Natural killer cell (primary cell): ENCODE results near the gene BCAS1. TPM values are rescaled to one million over a fixed set of nuclear protein-coding genes. Genes with fewer than 3 reads are reported as not detected.

Experiments used
- ATAC-seq, 3 donors: fragments of 150-1000 bp in 2 of 3; fragments of 200-7000 bp in 1 of 3; cut with Tn5 transposase; 1 replicate in 1 of 3; 2 replicates in 2 of 3; pipeline ENCODE4 v1.10.0; 2021; ENCODE audit warnings: mild to moderate bottlenecking in 2 of 3, moderate library complexity in 2 of 3
- DNase-seq, 2 donors: peaks; one replicate each; pipeline versions ENCODE4 v3.0.0 to v3.0.0-alpha.2; 2013 to 2021; ENCODE audit warnings: mixed read lengths in 1 of 2
- H3K27ac ChIP-seq: one replicate; pipeline ENCODE4 v1.5.1; 2013; ENCODE audit warnings: mild to moderate bottlenecking, low read length
- H3K27me3 ChIP-seq: one replicate; pipeline ENCODE4 v1.6.1; 2013; ENCODE audit warnings: low read length; ENCODE audit not compliant: control insufficient read depth, insufficient read depth
- H3K36me3 ChIP-seq: one replicate; pipeline ENCODE4 v1.6.1; 2013; ENCODE audit warnings: low read length; ENCODE audit not compliant: control insufficient read depth, insufficient read depth
- H3K4me1 ChIP-seq: one replicate; pipeline ENCODE4 v1.6.1; 2013; ENCODE audit warnings: low read length; ENCODE audit not compliant: control insufficient read depth, insufficient read depth
- H3K4me3 ChIP-seq: one replicate; pipeline ENCODE4 v1.5.1; 2013; ENCODE audit warnings: low read length
- H3K9me3 ChIP-seq: one replicate; pipeline ENCODE4 v1.6.1; 2013; ENCODE audit warnings: low read length; ENCODE audit not compliant: control insufficient read depth, insufficient read depth
- H3K27ac Mint-ChIP-seq, 2 donors: one replicate each; pipeline ENCODE4 v1.8.0; 2022; ENCODE audit warnings: mild to moderate bottlenecking in 2 of 2, mixed read lengths in 2 of 2, moderate library complexity in 1 of 2
- H3K27me3 Mint-ChIP-seq, 2 donors: one replicate each; pipeline ENCODE4 v1.8.0; 2022; ENCODE audit warnings: low read depth in 2 of 2, mixed read lengths in 2 of 2
- H3K36me3 Mint-ChIP-seq: one replicate; pipeline ENCODE4 v1.8.0; 2022; ENCODE audit warnings: mixed read lengths
- H3K4me1 Mint-ChIP-seq, 2 donors: one replicate each; pipeline ENCODE4 v1.8.0; 2022; ENCODE audit warnings: mixed read lengths in 2 of 2
- H3K4me3 Mint-ChIP-seq: one replicate; pipeline ENCODE4 v1.8.0; 2022; ENCODE audit warnings: mild to moderate bottlenecking, moderate library complexity, mixed read lengths
- H3K9me3 Mint-ChIP-seq, 2 donors: one replicate each; pipeline ENCODE4 v1.8.0; 2022; ENCODE audit warnings: mixed read lengths in 2 of 2
- CTCF ChIP-seq: fragments of 200-600 bp; IDR thresholded peaks from one replicate; pipeline ENCODE4 v1.8.0; 2022; ENCODE audit warnings: antibody characterized with exemption
- WGBS: methylation state at CpG from one replicate; pipeline ENCODE4 v1.1.7; 2013; ENCODE audit warnings: missing lambda C conversion rate; ENCODE audit not compliant: insufficient coverage; 5-methylcytosine and 5-hydroxymethylcytosine counted together
- intact Hi-C: fragments of 100-400 bp; cut with micrococcal nuclease; formaldehyde crosslinking; loops from one replicate; pipeline ENCODE4 v1.14.2; 2022
- total RNA-seq, 4 donors: library from RNA; stranded (reverse); fragments of 120-200 nt in 1 of 4; gene quantifications; one replicate each; pipeline versions ENCODE4 v1.2.3 to v1.2.4, GENCODE V29; 2013 to 2022

The BCAS1 gene
- total RNA-seq, 3 donors from 2014 or later (not counting 1 experiment from before 2014, with no cell fraction given): 0.31 to 1.2 (median 0.68) TPM

- intact Hi-C loops: loop anchor here (5.0 kb wide), 3 partner anchors 98 to 783 kb away; no protein-coding TSS in a partner anchor
- TF ChIP-seq CTCF: no peak
- H3K9me3 ChIP-seq: no peaks in the 10 kb centered on the region
- no peak overlapping the region for H3K4me3 ChIP-seq
- Mint-ChIP-seq H3K4me3 (no peak overlapping the region), H3K36me3 (no peaks in the 10 kb centered on the region), H3K9me3 (no peaks in the 10 kb centered on the region), H3K4me1 (peaks cover 30 to 45% of the 10 kb centered on the region in 2 donors), H3K27me3 (peaks cover 0 to 5% of the 10 kb centered on the region in 2 donors), H3K27ac (peak overlapping the region in 1 of 2 donors; percentile 36)
- no peak for DNase-seq
- H3K27ac ChIP-seq: no peak overlapping the region
- H3K27me3 ChIP-seq: no peaks in the 10 kb centered on the region
- ATAC-seq: no peak
- peaks cover 34% of the 10 kb centered on the region for H3K4me1 ChIP-seq
- WGBS: 54% methylated on average over 7 of the region's 7 CpGs
- no peaks in the 10 kb centered on the region for H3K36me3 ChIP-seq
Measured at GRCh38 chr20:53940360-53940702, 130.1 kb downstream of the BCAS1 start.

- ATAC-seq: peak; percentile 73 to 81 (median 75)
- H3K36me3 Mint-ChIP-seq: no peaks in the 10 kb centered on the region
- intact Hi-C loops: loop anchor here (5.0 kb wide), 3 partner anchors 97 to 782 kb away; no protein-coding TSS in a partner anchor
- H3K9me3 ChIP-seq: no peaks in the 10 kb centered on the region
- H3K36me3 ChIP-seq: no peaks in the 10 kb centered on the region
- no peak overlapping the region for H3K4me3 Mint-ChIP-seq
- H3K27ac Mint-ChIP-seq: peak overlapping the region in 1 of 2 donors; percentile 36
- peaks cover 35 to 50% of the 10 kb centered on the region in 2 donors for H3K4me1 Mint-ChIP-seq
- peak; percentile 52 to 81 for DNase-seq
- peaks cover 39% of the 10 kb centered on the region for H3K4me1 ChIP-seq
- H3K27ac ChIP-seq: no peak overlapping the region
- H3K9me3 Mint-ChIP-seq: no peaks in the 10 kb centered on the region
- no peak overlapping the region for H3K4me3 ChIP-seq
- WGBS: 13% methylated on average over 6 of the region's 7 CpGs
- H3K27me3 ChIP-seq: no peaks in the 10 kb centered on the region
- TF ChIP-seq CTCF: peak; percentile 65
- peaks cover 0 to 5% of the 10 kb centered on the region in 2 donors for H3K27me3 Mint-ChIP-seq
Measured at GRCh38 chr20:53939572-53940359, 130.6 kb downstream of the BCAS1 start.

- 67% methylated on average over 1 of the region's 3 CpGs for WGBS
- peaks cover 0 to 5% of the 10 kb centered on the region in 2 donors for H3K27me3 Mint-ChIP-seq
- intact Hi-C loops: no loop called here
- ATAC-seq (no peak), DNase-seq (no peak)
- no peaks in the 10 kb centered on the region for H3K9me3 Mint-ChIP-seq
- H3K36me3 Mint-ChIP-seq: no peaks in the 10 kb centered on the region
- peak overlapping the region in 1 of 2 donors; percentile 36 for H3K27ac Mint-ChIP-seq
- TF ChIP-seq CTCF: no peak
- H3K27ac ChIP-seq: no peak overlapping the region
- H3K36me3 ChIP-seq: no peaks in the 10 kb centered on the region
- no peak overlapping the region for H3K4me3 ChIP-seq
- H3K4me1 ChIP-seq: peaks cover 44% of the 10 kb centered on the region
- H3K27me3 ChIP-seq: no peaks in the 10 kb centered on the region
- peaks cover 38 to 55% of the 10 kb centered on the region in 2 donors for H3K4me1 Mint-ChIP-seq
- H3K4me3 Mint-ChIP-seq: no peak overlapping the region
- H3K9me3 ChIP-seq: no peaks in the 10 kb centered on the region
Measured at GRCh38 chr20:53939190-53939571, 131.2 kb downstream of the BCAS1 start.
